Stimulated activated CD4-positive, alpha-beta T cell treated with anti-CD3 and anti-CD28 coated beads, Interleukin-2, amount 100 ng/mL, for 24 hours (primary cell): ENCODE results near the gene ADGRL3.
"Not testable (repeated sequence)": the region's sequence is repeated elsewhere in the genome, so short reads cannot be mapped to it uniquely, and the experiment has no call there.

Experiments used
- DNase-seq, 2 donors: peaks; one replicate each; pipeline ENCODE4 v3.0.0-alpha.2; 2020

Gene ADGRL3

DNA sequence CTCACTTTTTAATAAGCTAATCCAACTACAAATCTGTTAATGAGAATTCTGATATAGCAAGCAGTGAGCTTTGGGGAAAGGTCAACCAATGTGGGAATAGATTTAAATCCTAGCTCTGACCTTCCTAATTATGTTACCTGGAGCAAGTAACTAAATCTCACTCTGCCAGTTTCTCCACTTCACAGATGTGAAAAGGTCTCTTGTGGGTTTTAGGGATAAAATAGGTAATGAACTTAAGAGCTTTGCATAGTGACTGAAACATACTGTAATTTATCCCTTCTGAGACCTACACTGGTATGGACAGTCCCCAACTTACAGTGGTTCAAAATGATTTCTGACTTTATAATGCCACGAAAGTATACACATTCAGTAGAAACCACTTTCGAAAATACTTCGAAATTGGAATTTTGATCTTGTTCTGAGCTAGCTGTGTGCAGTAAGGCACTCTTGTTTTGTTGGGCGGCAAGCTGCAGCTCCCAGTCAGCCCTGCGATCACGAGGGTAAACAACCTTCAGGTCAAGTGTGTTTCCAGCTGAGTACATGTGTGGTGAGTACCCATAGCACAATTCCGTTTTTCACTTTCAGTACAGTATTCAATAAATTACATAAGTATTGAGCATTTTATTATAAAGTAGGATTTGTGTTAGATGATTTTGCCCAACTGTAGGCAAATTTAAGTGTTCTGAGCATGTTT is 93.7 kb downstream of the ADGRL3 start:
- DNase-seq, result no peak

DNA sequence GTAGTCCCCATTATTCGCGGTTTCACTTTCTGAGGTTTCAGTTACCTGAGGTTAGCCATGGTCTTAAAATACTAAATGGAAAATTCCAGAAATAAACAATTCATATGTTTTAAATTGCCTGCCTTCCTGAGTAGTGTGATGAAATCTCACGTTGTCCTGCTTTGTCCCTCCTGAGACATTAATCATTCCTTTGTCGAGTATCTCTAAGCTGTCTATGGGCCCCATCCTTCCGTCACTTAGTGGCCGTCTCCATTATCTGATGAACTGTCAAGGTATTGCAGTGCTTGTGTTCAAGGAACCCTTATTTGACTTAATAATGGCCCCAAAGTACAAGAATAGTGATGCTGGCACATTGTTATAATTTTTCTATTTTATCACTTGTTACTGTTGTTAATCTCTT is 94.8 kb downstream of the ADGRL3 start:
- DNase-seq, result no peak

DNA sequence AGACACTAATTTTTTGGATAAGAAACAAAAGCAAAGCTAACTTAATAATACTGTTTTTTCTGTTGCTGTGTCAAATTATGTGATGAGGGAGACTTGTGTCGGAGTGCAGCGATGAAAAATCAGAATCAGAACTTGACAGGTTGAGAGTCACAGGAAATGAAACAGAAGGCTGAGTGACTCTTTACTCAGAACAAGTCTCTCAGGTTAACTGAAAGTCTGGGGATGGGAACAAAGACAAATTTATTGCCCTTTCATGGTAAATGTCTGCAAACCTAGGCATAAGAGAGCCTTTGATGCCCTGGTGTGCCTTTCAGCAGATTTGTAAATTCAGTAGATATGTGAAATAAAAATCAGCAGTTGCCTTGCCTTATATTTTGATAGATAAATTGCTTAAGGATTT is 96.0 kb downstream of the ADGRL3 start:
- DNase-seq, result no peak

DNA sequence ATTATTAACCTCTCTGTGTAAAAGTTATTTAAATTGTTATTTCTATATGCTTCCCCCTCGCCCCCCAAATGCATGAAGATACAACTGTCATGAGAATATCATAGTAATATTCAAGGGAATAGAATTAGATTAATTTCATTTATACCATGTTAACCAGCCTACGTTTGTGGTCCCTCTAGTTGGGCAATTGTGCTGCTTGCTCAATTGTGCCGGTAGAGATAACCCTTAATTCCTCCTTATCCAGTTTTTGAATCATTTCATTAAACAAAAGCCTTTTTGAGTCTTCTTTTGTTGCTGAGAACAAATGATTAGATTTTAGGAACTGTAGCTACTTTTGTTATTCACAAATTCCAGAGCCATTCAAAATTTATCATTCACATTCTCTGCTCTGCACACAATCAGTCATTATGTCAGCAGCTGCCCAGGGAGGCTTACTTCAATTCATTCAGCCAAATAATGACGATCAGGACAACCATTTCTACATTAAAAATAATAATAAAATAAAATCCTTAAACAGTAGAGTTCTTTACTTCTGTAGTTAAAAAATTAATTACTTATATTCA is 98.1 kb downstream of the ADGRL3 start:
- no peak for DNase-seq

DNA sequence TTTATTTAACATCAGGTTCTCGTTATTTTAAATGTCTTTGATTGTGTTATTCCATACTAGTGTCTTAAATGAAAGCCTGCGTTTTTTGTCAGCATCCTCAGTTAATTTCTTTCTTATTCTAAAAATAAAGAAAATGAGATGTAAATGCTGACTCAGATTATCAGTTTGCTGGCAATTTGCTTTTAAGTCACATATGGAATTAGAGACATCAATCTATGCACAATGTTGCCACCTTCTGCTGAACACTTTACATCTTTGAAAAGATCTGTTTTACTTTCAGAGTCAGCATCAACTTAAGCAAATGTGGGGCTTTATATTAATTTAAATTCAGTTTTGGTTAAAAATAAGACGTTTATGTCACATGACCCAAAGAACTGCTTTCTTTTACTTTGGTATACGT is 99.2 kb downstream of the ADGRL3 start:
- no peak for DNase-seq

DNA sequence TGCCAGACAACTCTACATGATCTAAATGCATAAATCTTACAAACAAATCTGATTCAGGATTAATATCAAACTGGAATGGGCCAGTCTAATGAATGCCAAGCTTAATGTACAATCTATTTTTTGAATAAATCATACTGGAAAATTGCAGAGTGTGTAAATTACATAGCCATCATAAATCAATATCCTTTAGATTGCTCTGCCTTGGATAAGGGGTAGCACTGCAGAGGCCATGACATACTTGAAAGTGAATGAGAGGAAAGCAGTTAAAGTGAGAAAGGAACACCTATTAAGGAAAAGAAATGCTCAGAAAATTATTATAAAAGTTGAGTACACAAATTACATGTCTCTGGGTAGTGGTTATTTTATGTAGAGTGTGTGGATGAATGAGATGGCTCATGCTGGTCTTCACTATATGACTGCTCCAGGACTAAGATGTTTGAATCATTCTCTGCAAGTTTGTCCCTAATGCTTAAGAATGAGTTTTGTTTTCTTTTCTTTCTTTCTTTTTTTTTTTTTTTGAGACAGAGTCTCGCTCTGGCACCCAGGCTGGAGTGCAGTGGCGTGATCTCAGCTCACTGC is 100.2 kb downstream of the ADGRL3 start:
- no peak for DNase-seq

DNA sequence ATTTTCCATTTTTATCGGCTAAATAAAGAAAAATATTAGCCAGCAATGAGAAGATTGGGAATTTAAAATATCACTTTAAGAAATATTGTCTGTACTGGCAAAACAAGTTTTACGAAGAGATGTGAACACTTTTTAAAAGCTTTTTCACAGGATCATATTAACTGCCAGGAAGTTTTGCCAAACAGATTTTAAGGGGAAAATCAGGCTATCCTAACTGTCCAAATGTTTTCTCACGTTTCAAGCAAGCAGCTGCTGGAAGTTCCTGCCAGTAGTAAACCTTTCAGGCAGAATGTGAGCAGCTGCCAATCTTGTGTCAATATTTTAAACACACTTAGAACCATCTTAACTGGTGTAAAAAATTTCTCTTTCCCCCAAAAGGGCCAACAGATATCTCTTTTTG is 101.1 kb downstream of the ADGRL3 start:
- DNase-seq, result no peak

DNA sequence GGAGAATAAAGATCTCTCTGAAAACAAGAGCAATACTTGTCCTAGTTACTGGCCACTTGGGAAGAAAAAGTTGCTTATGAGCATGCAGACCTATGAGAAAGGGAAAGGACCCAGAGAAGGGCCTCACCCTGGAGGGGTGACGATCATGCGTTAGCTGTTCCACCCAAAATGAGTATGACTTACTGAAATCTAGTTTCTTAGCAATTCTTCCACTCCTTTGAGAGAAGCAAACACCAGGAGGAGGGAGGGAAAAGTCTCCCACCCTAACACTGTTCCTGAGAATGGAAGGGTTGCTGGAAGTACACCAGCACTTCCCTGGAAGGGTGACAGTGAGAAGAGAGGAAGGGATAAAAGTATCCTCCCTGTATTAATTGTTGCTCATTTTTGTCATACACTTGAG is 107.9 kb downstream of the ADGRL3 start:
- no peak for DNase-seq

DNA sequence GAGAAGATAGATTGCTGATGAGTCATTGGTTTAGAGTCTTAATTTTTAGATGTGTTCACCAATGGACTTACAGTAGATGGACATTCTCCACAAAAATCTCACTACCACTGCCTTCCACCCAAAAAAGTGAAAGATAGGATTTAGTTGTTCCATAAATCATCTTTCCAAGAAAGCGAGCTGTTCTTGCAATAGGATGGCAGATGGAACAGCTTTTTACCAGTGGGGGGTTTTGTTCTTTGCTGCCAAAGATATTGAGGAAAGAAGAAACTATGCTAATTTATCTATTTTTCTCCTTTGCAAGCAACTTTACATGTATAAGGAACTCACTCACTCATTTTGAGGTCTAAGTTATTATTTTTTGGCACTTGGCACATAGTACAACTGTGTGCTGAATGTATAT is 109.5 kb downstream of the ADGRL3 start:
- no peak for DNase-seq

DNA sequence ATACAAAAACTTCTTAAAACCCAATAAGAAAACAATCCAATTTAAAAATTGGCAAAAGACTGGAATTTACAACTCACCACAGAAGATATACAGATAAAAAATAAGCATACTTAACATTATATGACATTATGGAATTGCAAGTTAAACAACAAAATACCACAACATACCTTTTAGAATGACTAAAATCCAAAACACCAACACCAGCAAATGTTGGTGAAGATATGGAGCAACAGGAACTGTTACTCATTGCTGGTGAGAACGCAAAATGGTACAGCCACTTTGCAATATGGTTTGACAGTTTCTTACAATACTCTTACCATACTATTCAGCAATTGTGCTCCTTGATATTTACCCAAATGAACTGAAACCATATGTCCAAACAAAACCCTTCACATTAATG is 112.4 kb downstream of the ADGRL3 start:
- no peak for DNase-seq

DNA sequence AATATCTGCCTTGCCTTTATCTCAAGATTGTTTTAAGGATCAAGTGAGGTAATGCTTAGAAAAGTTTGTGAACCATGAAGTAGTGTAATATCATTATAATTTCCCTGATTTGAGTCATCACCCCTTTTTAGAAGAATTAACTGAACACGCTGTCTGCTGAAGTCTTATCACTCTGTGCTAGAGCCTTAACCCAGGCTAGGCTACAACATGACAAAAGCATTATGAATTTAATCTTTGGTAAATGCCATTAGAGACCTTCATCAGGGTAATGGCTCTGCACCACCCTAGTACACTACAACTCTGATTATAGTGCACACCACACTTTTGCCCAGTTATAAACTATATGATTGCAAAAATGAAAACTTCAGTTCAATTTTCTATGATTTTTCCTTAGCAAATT is 118.3 kb downstream of the ADGRL3 start:
- no peak for DNase-seq

DNA sequence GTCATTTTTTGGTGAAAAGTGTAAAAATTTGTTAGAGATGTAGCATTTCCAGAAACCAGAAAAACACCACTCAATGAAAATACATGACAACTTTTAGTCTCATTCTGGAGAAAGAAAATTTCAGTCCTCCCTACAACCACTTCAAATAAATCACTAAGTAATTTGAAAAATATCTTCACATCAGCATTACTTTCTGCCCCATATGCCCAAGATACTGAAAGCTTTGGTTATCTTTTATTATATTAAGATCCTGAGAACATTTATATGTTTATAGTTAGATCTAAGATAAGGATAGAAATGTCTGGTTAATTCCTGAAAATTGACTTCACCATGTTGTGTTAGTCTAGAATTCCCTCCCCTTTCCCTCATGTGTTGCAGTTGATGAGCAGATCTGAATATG is 119.0 kb downstream of the ADGRL3 start:
- DNase-seq, result no peak

DNA sequence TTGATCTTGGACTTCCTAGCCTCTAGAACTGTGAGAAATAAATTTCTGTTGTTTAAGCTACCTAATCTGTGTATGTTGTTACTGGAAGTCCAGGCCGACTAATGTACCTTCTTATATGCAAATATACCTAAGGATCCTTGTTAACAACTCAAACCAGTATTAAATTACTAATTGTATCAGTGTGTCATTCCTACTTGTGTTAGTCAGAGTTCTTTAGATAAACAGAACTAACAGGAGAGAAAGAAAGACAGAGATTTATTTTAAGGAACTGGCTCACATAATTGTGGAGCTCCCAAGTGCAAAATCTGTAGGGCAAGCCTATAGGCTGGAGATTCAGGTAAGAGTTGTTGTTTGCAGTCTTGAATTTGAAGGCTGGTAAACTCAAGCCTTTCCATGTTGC is 120.0 kb downstream of the ADGRL3 start:
- no peak for DNase-seq

DNA sequence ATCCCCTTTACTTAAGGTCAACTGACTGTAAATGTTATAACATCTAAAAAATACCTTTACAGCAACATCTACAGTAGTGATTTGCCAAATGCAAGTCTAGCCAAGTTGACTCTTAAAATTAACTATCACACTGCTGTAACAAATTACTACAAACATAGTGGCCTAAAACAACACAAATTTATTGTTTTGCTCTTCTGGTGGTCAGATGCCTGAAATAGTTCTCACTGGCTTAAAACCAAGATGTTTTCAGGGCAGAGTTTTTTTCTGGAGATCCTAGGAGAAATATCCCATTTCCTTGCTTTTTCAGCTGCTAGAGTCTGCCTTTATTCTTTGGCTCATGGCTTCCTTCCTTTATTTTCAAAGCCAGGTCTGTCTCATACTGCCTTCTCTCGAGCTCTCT is 120.5 kb downstream of the ADGRL3 start:
- no peak for DNase-seq

DNA sequence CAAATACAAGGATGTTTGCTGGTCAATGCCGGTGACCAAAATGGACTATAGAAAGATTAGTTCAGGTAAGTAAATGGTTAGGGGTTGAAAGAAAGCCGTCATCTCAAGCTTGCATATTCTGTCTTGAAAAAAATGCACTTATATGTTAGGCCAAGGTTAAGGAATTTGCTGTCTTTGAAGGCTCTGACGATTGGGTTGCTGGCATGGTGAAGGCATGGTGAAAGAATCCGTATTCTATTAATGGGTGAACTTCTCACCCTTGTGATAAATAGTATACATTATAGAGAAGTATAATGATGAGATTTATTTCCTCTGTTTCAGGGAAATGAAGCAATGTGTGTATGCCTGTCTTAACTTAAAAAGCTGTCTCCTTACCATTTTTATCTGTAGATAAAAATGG is 132.6 kb downstream of the ADGRL3 start:
- no peak for DNase-seq

DNA sequence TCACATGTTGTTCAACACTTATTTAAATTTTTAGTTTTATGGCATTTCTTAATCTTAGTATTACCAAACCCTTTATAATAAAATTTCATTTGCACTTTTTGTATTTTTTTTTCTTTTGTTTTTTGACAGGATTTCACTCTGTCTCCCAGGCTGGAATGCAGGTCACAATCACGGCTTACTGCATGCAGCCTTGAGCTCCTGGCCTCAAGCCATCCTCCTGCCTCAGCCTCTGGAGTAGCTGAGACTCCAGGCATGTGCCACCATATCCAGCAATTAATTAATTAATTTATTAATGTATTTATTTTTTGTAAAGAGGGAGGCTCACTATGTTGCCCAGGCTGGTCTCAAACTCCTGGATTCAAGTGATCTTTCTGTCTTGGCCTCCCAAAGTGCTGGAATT is 133.4 kb downstream of the ADGRL3 start:
- no peak for DNase-seq

DNA sequence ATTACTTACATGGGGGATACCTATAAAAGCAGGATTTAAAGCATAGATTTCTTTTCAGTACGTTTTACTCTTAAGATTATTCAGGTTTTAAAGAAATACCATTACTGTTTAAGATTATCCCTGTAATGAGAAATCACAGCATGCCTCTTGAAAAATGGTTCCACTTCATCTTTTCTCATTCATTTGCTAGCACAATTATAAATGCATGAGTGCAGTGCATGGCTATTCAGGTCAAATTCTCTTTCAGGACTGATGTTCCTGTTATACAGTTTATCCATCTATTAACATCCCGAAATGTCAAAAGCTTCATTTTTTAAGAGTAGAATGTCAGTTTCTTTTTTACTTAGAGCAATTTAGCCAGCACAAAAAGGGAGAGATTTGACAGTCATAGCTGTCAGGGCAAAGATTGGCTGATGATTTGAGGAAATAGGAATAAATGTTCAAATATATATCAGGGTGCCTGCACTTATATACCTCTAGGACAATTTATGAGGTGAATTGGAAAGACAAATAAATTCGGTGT is 135.2 kb downstream of the ADGRL3 start:
- DNase-seq, result no peak

DNA sequence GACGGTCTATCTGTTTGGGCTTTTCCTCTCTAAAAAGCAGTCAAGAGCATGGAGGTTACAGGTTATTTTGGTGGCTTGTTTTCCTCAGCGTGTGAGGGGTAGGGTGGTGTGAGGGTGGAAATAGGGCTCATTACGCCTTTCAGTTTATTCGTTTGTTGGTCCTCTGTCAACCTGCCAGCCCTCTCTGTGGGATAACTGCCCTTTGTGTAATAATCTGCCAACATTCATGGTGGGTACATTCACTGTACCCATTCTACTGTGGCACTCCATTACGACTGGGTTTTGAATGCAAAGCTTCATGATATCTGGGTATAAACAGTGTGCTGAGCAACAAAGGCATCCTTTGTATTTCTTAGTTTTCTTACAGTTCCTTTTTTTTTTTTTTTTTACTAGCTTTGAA is 136.4 kb downstream of the ADGRL3 start:
- no peak for DNase-seq

DNA sequence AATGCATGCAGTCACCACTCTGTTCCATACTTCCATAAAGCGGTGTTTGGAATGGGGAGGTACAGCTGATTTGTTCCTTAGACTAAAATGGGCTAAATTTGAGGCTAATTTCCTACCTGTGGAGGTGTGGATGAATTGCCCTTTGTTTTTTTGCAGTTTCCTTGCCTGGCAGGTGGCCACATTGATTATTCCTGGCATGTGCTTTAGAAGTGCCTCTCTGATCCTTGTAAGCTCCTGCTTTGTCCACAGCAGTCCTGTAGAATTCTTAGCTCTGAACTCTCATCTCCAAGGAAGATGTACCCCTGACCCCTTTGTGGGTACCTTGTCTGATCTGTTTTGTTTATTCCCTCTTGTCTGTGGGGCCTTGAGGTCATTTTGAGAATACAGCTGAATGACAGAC is 136.8 kb downstream of the ADGRL3 start:
- DNase-seq, result no peak

DNA sequence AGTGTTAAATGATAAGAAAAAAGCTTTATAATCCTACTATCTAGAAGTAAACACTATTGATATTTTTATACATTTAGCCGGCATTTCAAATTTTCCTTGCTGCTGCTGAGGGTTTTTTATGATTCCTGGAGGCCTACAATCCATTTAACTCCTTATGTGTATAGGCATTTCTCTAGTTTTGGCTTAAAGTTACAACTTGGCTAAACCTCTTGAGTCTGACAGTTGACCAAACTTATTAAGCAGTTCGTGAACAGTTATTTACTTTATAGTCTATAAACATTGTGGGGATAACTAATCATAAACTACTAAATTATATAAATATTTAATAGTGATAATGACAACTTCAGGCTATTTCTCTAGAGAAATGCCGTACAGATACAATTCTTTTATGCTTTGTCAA is 141.9 kb downstream of the ADGRL3 start:
- DNase-seq, result no peak

DNA sequence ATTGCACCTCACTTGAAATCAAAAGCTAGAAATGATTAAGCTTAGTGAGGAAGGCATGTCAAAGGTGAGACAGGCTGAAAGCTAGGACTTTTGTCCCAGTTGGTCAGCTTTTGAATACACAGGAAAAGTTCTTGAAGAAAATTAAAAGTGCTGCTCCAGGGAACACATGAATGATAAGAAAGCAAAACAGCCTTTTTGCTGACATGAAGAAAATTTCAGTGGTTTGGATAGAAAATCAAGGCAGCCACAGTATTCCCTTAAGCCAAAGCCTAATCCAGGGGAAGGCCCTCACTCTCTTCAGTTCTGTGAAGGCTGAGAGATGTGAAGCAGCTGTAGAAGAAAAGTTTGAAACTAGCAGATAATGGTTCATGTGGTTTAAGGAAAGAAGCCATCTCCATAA is 150.8 kb downstream of the ADGRL3 start:
- no peak for DNase-seq

DNA sequence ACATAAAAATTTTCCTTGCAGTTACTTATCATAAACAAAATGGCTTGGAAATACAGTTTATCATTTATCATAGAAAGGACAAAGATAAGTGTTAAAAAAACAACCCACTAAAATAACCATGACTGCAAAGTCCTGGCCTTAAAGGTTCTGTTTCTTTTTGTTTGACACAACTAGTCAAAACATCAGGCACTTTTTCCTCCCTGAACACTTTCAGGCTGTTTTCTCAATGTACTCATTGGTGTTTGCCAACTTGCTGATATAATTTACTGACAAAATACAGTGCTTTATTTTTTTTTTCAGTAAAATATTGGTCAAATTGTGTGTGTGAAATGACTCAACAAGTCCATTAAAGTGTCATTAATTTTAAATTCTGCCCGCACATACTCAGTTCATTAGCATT is 156.6 kb downstream of the ADGRL3 start:
- DNase-seq, result no peak

DNA sequence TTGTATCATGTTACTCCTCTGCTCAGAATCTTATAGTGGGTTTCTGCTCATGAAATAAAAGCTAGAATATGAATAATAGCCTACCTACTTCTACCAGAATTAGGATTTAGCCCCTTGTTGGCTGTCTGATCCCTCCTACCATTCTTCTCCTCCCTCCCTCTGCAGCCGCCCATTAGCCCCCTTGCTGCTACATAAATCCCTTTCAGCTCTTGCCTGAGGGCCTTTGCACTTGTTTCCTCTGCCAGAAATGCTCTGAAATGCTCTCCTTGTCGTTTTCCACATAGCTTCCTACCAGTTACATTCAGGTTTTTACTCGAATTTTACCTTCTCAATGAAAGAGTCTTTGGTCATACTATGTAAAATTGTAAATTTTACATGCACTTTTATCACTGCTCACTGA is 159.2 kb downstream of the ADGRL3 start:
- no peak for DNase-seq

DNA sequence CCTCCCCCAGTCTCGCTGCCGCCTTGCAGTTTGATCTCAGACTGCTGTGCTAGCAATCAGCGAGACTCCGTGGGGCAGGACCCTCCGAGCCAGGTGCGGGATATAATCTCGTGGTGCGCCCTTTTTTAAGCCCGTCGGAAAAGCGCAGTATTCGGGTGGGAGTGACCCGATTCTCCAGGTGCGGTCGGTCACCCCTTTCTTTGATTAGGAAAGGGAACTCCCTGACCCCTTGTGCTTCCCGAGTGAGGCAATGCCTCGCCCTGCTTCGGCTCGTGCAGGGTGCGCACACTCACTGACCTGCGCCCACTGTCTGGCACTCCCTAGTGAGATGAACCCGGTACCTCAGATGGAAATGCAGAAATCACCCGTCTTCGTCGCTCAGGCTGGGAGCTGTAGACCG is 172.7 kb downstream of the ADGRL3 start:
- DNase-seq, result not testable (repeated sequence)
